Endothelial cell of umbilical vein (primary cell): Measurements from ENCODE around the gene LAMA4. TPM values are rescaled to one million over a fixed set of nuclear protein-coding genes. Genes with fewer than 3 reads are reported as not detected.

Experiments used
- BruUV-seq: library from RNA; stranded (reverse); fragments of 400-500 nt; replicated peaks from 2 replicates; lab custom pipeline; 2021; lab: Mats Ljungman, UMichigan
- CTCF ChIA-PET: fragments of 300-600, 350-600 bp; sonication (Branson Sonifier 250); formaldehyde crosslinking; loops from one replicate; lab custom pipeline; 2021; ENCODE audit warnings: antibody characterized with exemption, inconsistent platforms; lab: Charles Lee
- POLR2A ChIA-PET: fragments of 300-600, 350-600 bp; sonication (Branson Sonifier 250); formaldehyde crosslinking; loops from one replicate; lab custom pipeline; 2021; ENCODE audit warnings: antibody characterized with exemption, inconsistent platforms; lab: Charles Lee
- DNase-seq: peaks from one replicate; pipeline ENCODE4 v3.0.0-alpha.2; 2011; ENCODE audit warnings: low read depth, low spot score
- FAIRE-seq: peaks from 2 replicates; lab custom pipeline; 2011; peaks lifted over from hg19 to GRCh38; lab: Jason Lieb, UNC
- H2AFZ ChIP-seq: 2 replicates; pipeline ENCODE4 v1.6.0; 2012; ENCODE audit warnings: low read depth, low read length, control low read depth, inconsistent platforms
- H3K27ac ChIP-seq: 2 replicates; pipeline ENCODE4 v1.5.1; 2011; ENCODE audit warnings: low read depth, mild to moderate bottlenecking, control low read depth, low read length, moderate library complexity; ENCODE audit not compliant: insufficient read depth
- H3K27me3 ChIP-seq, 2 experiments: 2 replicates each; pipeline versions ENCODE4 v1.6.0 to v1.6.1; 2011; ENCODE audit warnings: low read length in 2 of 2, mixed read lengths in 1 of 2; ENCODE audit not compliant: control insufficient read depth in 2 of 2, insufficient read depth in 2 of 2
- H3K36me3 ChIP-seq, 2 experiments: 2 replicates in 1 of 2; 3 replicates in 1 of 2; pipeline ENCODE4 v1.5.1; 2011; ENCODE audit warnings: low read length in 2 of 2, mild to moderate bottlenecking in 1 of 2, moderate library complexity in 1 of 2; ENCODE audit not compliant: control insufficient read depth in 2 of 2, insufficient read depth in 2 of 2; ENCODE audit errors: extremely low read depth in 1 of 2
- H3K4me1 ChIP-seq: 3 replicates; pipeline ENCODE4 v1.5.1; 2011; ENCODE audit warnings: mild to moderate bottlenecking, low read length; ENCODE audit not compliant: control insufficient read depth, insufficient read depth; ENCODE audit errors: extremely low read depth
- H3K4me2 ChIP-seq: 2 replicates; pipeline ENCODE4 v1.6.1; 2011; ENCODE audit warnings: low read length, control low read depth, mixed read lengths; ENCODE audit not compliant: insufficient read depth
- H3K4me3 ChIP-seq, 3 experiments: fragments of 200-600 bp in 1 of 3; sonication (generic), shearing (Covaris generic) in 1 of 3; replicated peaks in 1 of 3; 2 replicates each; pipeline ENCODE4 v1.5.1; 2011 to 2016; ENCODE audit warnings: control low read depth in 3 of 3, low read length in 3 of 3, mild to moderate bottlenecking in 2 of 3, inconsistent platforms in 1 of 3, low read depth in 1 of 3, moderate library complexity in 1 of 3; ENCODE audit not compliant: insufficient read depth in 1 of 3
- H3K79me2 ChIP-seq: 2 replicates; pipeline ENCODE4 v1.6.0; 2012; ENCODE audit warnings: low read length, inconsistent platforms; ENCODE audit not compliant: control insufficient read depth, insufficient read depth
- H3K9ac ChIP-seq: replicated peaks from 2 replicates; pipeline ENCODE3; 2011; ENCODE audit warnings: low read length, control low read depth; ENCODE audit not compliant: insufficient read depth; ENCODE audit errors: extremely low read depth
- H3K9me1 ChIP-seq: replicated peaks from 3 replicates; pipeline ENCODE4 v1.6.0; 2011; ENCODE audit warnings: mild to moderate bottlenecking, low read length; ENCODE audit not compliant: control insufficient read depth, insufficient read depth; ENCODE audit errors: extremely low read depth
- H3K9me3 ChIP-seq: replicated peaks from 2 replicates; pipeline ENCODE4 v1.5.1; 2012; ENCODE audit warnings: low read length, inconsistent platforms; ENCODE audit not compliant: control insufficient read depth, insufficient read depth
- H4K20me1 ChIP-seq: replicated peaks from 2 replicates; pipeline ENCODE3; 2011; ENCODE audit warnings: mild to moderate bottlenecking, low read length; ENCODE audit not compliant: control insufficient read depth, insufficient read depth; ENCODE audit errors: extremely low read depth
- GATA2 ChIP-seq: IDR thresholded peaks from 2 replicates; pipeline ENCODE4 v1.7.0; 2011; ENCODE audit warnings: low read depth, mild to moderate bottlenecking, moderate library complexity, mixed read lengths, low read length; ENCODE audit not compliant: insufficient read length, insufficient read depth
- POLR2AphosphoS5 ChIP-seq: IDR thresholded peaks from 2 replicates; pipeline ENCODE4 v1.6.1; 2012; ENCODE audit warnings: low read depth, mild to moderate bottlenecking, control low read depth, low read length, moderate library complexity; ENCODE audit not compliant: insufficient read depth
- dilution Hi-C: fragments of 300-500 bp; cut with MboI; formaldehyde crosslinking; loops from one replicate; pipeline ENCODE4 v1.15.0; 2019; ENCODE audit warnings: low sequenced_read_pairs; ENCODE audit not compliant: extremely low pct_ligation_motif_present
- intact Hi-C: fragments of 100-400 bp; cut with micrococcal nuclease; formaldehyde crosslinking; loops from one replicate; pipeline ENCODE4 v1.10.0; 2022
- polyA plus RNA-seq, 4 experiments: library from polyadenylated mRNA; depleted of rRNA in 3 of 4; stranded (reverse) in 3 of 4; unstranded in 1 of 4; fragments of >200 nt; gene quantifications; 2 replicates each; pipeline versions ENCODE4 v1.2.1 to v1.2.3, GENCODE V29; 2011 to 2012; ENCODE audit warnings: missing spikeins in 1 of 4
- total RNA-seq: library from RNA; stranded (reverse); gene quantifications from 2 replicates; pipeline ENCODE4 v1.2.3, GENCODE V29; 2021
- TF ChIP-seq, protein P1 (sequence below), 2 donors: IDR thresholded peaks; 1 replicate in 1 of 2; 2 replicates in 1 of 2; pipeline ENCODE4 v1.5.1; 2011; ENCODE audit warnings: low read length in 2 of 2, mild to moderate bottlenecking in 2 of 2, moderate library complexity in 2 of 2, control low read depth in 1 of 2, inconsistent platforms in 1 of 2, low read depth in 1 of 2; ENCODE audit not compliant: insufficient read depth in 1 of 2; ENCODE audit errors: extremely low read depth in 1 of 2
- TF ChIP-seq, protein P2 (sequence below): IDR thresholded peaks from 2 replicates; pipeline ENCODE4 v1.6.1; 2011; ENCODE audit not compliant: insufficient read depth, insufficient read length

Gene LAMA4
- total and polyA plus RNA-seq, 2 donors (not counting 3 experiments of a cell fraction or from before 2014, with no cell fraction given), result 384 to 629 TPM

DNA sequence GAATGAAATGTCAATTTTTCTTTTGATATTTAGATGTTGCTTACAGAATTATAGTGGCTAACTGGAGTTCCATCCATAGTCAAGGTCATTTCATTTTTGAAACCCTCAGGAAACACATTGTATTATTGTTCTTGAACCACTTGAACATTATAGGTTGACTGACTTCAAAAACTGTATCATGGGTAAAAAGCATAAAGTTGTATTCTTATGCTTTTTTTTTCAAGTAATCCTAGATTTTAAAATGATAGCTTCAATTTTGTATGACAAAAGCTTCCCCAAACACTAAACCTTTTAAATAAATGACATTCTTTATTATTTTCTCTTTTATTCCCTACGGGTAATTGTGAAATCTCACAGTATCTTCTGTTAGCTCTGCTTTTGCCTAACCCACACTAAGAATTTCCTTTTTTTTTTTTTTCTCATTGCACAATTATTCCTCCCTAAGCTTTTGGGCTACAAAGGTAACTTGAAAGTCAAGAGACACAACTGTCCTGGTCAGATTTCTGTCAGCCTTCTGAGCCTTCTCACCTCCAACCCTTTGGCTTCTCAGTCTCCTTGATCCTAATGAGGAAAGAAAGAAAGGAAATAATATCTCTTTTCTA, 36.9 kb upstream of the LAMA4 start:
- no peak overlapping the region for H3K4me3 ChIP-seq
- no peak overlapping the region for H3K27ac ChIP-seq
- ChIA-PET POLR2A (interaction anchor here (0.7 kb wide), 1 partner anchor 12 kb away, joined by 3 read pairs; no protein-coding TSS in a partner anchor), CTCF (interaction anchor here (1.0 to 3.0 kb wide), 4 partner anchors 9 to 22 kb away, joined by 5 to 11 read pairs (median 7); no protein-coding TSS in a partner anchor)
- no peaks in the 10 kb centered on the region for H3K79me2 ChIP-seq
- H4K20me1 ChIP-seq, result no peaks in the 10 kb centered on the region
- H3K36me3 ChIP-seq, result no peaks in the 10 kb centered on the region
- H3K4me1 ChIP-seq, result no peaks in the 10 kb centered on the region
- H3K27me3 ChIP-seq, result no peaks in the 10 kb centered on the region
- no peak overlapping the region for H2AFZ ChIP-seq
- FAIRE-seq (no peak), DNase-seq (no peak)
- no peak overlapping the region for H3K9ac ChIP-seq
- no peak overlapping the region for H3K4me2 ChIP-seq
- H3K9me1 ChIP-seq, result no peaks in the 10 kb centered on the region
- intact Hi-C loops (no loop called here), dilution Hi-C loops (no loop called here)
- TF ChIP-seq POLR2AphosphoS5, result no peak
- no peak for TF ChIP-seq GATA2
- TF ChIP-seq, protein P1, sequence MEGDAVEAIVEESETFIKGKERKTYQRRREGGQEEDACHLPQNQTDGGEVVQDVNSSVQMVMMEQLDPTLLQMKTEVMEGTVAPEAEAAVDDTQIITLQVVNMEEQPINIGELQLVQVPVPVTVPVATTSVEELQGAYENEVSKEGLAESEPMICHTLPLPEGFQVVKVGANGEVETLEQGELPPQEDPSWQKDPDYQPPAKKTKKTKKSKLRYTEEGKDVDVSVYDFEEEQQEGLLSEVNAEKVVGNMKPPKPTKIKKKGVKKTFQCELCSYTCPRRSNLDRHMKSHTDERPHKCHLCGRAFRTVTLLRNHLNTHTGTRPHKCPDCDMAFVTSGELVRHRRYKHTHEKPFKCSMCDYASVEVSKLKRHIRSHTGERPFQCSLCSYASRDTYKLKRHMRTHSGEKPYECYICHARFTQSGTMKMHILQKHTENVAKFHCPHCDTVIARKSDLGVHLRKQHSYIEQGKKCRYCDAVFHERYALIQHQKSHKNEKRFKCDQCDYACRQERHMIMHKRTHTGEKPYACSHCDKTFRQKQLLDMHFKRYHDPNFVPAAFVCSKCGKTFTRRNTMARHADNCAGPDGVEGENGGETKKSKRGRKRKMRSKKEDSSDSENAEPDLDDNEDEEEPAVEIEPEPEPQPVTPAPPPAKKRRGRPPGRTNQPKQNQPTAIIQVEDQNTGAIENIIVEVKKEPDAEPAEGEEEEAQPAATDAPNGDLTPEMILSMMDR (IDR thresholded peaks at IDR 0.05; ENCODE audit: extremely low read depth in 1 of 2, insufficient read depth in 1 of 2, low read depth in 1 of 2, low read length in 2 of 2), result no peak
- TF ChIP-seq, protein P2, sequence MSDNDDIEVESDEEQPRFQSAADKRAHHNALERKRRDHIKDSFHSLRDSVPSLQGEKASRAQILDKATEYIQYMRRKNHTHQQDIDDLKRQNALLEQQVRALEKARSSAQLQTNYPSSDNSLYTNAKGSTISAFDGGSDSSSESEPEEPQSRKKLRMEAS, result no peak
- BruUV-seq, result no TSS peak
- H3K9me3 ChIP-seq, result no peaks in the 10 kb centered on the region
